ENCODE results near the gene KCNN1. TPM values are rescaled to one million over a fixed set of nuclear protein-coding genes. Genes with fewer than 3 reads are reported as not detected.

The KCNN1 gene
- total RNA-seq, 1 experiment from 2014 or later = 9.2 TPM

DNA sequence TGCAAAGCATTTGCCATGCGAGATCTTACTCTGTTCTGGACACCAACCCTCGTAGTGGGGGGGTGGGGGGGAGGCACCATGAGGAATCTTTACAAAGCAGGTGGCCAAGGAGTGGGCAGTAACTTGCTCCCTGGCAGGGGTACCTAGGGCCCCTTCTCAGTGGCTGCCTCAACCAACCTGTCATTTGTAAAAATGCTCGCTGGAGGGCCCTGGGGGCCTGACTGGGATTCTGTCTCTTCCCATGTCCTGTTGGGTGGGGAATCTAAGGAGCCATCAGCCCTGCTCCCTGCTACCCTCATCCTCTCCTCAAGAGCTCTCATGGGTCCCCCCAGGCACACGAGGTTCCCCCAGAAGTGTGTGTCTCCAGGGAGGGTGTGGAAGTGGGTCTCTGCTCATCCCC lies 1.5 kb downstream of the KCNN1 start:
- Histone ChIP-seq H4K20me1 (ENCODE audit: control insufficient read depth, insufficient read depth, insufficient read length) (no peaks in the 10 kb centered on the region), H3K27ac (ENCODE audit: insufficient read length, low read depth, low read length) (no peak overlapping the region), H3K4me2 (ENCODE audit: insufficient read depth, insufficient read length, low read length) (no peak overlapping the region), H3K4me1 (ENCODE audit: insufficient read depth, low read length) (no peaks in the 10 kb centered on the region), H2BK120ac (ENCODE audit: low read depth, low read length, poor library complexity, severe bottlenecking) (no peak overlapping the region), H3K4ac (ENCODE audit: low read depth, low read length) (no peak overlapping the region), H2BK12ac (ENCODE audit: insufficient read length, low read depth, low read length) (no peak overlapping the region), H3K23ac (ENCODE audit: insufficient read length, low read depth, low read length) (no peak overlapping the region), H2BK15ac (ENCODE audit: low read depth, low read length) (no peak overlapping the region), H3K79me2 (ENCODE audit: insufficient read depth, low read length) (no peaks in the 10 kb centered on the region), H3K79me1 (ENCODE audit: insufficient read depth, low read depth, low read length, poor library complexity, severe bottlenecking) (no peaks in the 10 kb centered on the region), H3K27me3 (ENCODE audit: insufficient read depth, low read length) (no peaks in the 10 kb centered on the region; the same call in 1 of the 2 replicates), H3K9me3 (ENCODE audit: control insufficient read depth, low read depth, low read length) (no peaks in the 10 kb centered on the region), H2BK20ac (ENCODE audit: low read depth, low read length, poor library complexity, severe bottlenecking) (no peak overlapping the region), H4K5ac (ENCODE audit: insufficient read length, low read depth, low read length) (no peak overlapping the region), H3K56ac (ENCODE audit: insufficient read length, low read depth, low read length) (no peak overlapping the region), H3T11ph (ENCODE audit: low read length) (no peak overlapping the region), H2AFZ (ENCODE audit: low read length) (no peak overlapping the region), H4K8ac (replicated peaks; ENCODE audit: insufficient read length, low read depth, low read length) (no peak overlapping the region), H3K14ac (ENCODE audit: insufficient read depth, low read length) (no peak overlapping the region), H3K18ac (ENCODE audit: insufficient read length, low read depth, low read length) (no peak overlapping the region), H2AK5ac (ENCODE audit: insufficient read length, low read length) (no peak overlapping the region), H3K9ac (ENCODE audit: extremely low read depth, insufficient read length, low read length) (no peak overlapping the region), H4K91ac (ENCODE audit: insufficient read length, low read depth, low read length) (no peak overlapping the region), H2BK5ac (ENCODE audit: insufficient read length, low read length) (no peak overlapping the region), H3K23me2 (ENCODE audit: insufficient read length, low read depth, low read length, poor library complexity, severe bottlenecking) (peaks cover 10% of the 10 kb centered on the region)
- peaks cover 42% of the 10 kb centered on the region for H3K27me3 Mint-ChIP-seq (ENCODE audit: low read depth)
- no peak overlapping the region for H3K4me3 Mint-ChIP-seq
- no peaks in the 10 kb centered on the region for H3K9me3 Mint-ChIP-seq
- peaks cover 18 to 25% of the 10 kb centered on the region in 2 experiments for H3K4me1 Mint-ChIP-seq
- H3K27ac Mint-ChIP-seq = no peak overlapping the region
- no CpG with 5 or more reads among the region's 4 CpGs for WGBS (ENCODE audit: extremely low coverage, insufficient read length, low lambda C conversion rate)
- H3K36me3 Mint-ChIP-seq (ENCODE audit: insufficient read depth in 1 of 3, low read depth in 3 of 3) = no peaks in the 10 kb centered on the region
- DNase-seq = no peak
- TF ChIP-seq, protein P1, sequence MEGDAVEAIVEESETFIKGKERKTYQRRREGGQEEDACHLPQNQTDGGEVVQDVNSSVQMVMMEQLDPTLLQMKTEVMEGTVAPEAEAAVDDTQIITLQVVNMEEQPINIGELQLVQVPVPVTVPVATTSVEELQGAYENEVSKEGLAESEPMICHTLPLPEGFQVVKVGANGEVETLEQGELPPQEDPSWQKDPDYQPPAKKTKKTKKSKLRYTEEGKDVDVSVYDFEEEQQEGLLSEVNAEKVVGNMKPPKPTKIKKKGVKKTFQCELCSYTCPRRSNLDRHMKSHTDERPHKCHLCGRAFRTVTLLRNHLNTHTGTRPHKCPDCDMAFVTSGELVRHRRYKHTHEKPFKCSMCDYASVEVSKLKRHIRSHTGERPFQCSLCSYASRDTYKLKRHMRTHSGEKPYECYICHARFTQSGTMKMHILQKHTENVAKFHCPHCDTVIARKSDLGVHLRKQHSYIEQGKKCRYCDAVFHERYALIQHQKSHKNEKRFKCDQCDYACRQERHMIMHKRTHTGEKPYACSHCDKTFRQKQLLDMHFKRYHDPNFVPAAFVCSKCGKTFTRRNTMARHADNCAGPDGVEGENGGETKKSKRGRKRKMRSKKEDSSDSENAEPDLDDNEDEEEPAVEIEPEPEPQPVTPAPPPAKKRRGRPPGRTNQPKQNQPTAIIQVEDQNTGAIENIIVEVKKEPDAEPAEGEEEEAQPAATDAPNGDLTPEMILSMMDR (conservative IDR thresholded peaks at IDR 0.05) = no peak

All from H9 (cell line).